Gastroesophageal sphincter (tissue), 4 donors: ENCODE data around the gene STAT4. TPM values are rescaled to one million over a fixed set of nuclear protein-coding genes. Genes with fewer than 3 reads are reported as not detected.

ENCODE experiments used
- ATAC-seq: fragments of 150-250 bp; one replicate; pipeline ENCODE4 v1.9.1; 2016; ENCODE audit warnings: mild to moderate bottlenecking, moderate library complexity
- H3K27ac ChIP-seq, 4 donors: fragments of 200-600 bp; sonication (generic) in 3 of 4; 1 replicate in 3 of 4; 2 replicates in 1 of 4; pipeline ENCODE4 v1.5.1; 2016 to 2019
- H3K27me3 ChIP-seq: fragments of 200-600 bp; sonication (generic); one replicate; pipeline ENCODE4 v1.5.1; 2019
- H3K36me3 ChIP-seq, 2 donors: fragments of 200-600 bp; sonication (generic); one replicate each; pipeline ENCODE4 v1.5.1; 2019; ENCODE audit warnings: control low read depth in 1 of 2
- H3K4me1 ChIP-seq, 3 donors: fragments of 200-600 bp; sonication (generic); 1 replicate in 2 of 3; 2 replicates in 1 of 3; pipeline ENCODE4 v1.5.1; 2016 to 2019; ENCODE audit warnings: control low read depth in 2 of 3
- H3K4me3 ChIP-seq, 2 donors: fragments of 200-600 bp; sonication (generic); one replicate each; pipeline ENCODE4 v1.5.1; 2019; ENCODE audit warnings: mild to moderate bottlenecking in 1 of 2, moderate library complexity in 1 of 2
- H3K9me3 ChIP-seq, 3 donors: fragments of 200-600 bp; sonication (generic); one replicate each; pipeline ENCODE4 v1.5.1; 2017 to 2019; ENCODE audit warnings: control low read depth in 2 of 3
- CTCF ChIP-seq, 4 experiments: fragments of 200-600 bp in 2 of 4; fragments of 450-650 bp in 2 of 4; sonication (generic) in 1 of 4; IDR thresholded peaks; one replicate each; pipeline ENCODE4 v1.5.1; 2017 to 2019; ENCODE audit warnings: antibody characterized with exemption in 4 of 4, mild to moderate bottlenecking in 2 of 4, moderate library complexity in 2 of 4
- EP300 ChIP-seq: sonication (generic); formaldehyde crosslinking; IDR thresholded peaks from one replicate; pipeline ENCODE4 v1.6.1; 2017; ENCODE audit warnings: antibody characterized with exemption, mild to moderate bottlenecking
- POLR2A ChIP-seq, 2 donors: fragments of 450-650 bp; IDR thresholded peaks; one replicate each; pipeline ENCODE4 v1.6.1; 2017; ENCODE audit warnings: antibody characterized with exemption in 2 of 2, mild to moderate bottlenecking in 2 of 2, moderate library complexity in 1 of 2
- POLR2AphosphoS5 ChIP-seq: sonication (generic); formaldehyde crosslinking; IDR thresholded peaks from one replicate; pipeline ENCODE4 v1.6.1; 2017; ENCODE audit warnings: antibody characterized with exemption
- WGBS, 2 donors: methylation state at CpG; one replicate each; pipeline ENCODE4 v1.1.5; 2018; ENCODE audit warnings: low coverage in 1 of 2; 5-methylcytosine and 5-hydroxymethylcytosine counted together
- total RNA-seq, 4 donors: library from RNA; depleted of rRNA; stranded (reverse); fragments of >200 nt; gene quantifications; one replicate each; pipeline ENCODE4 v1.1.0, GENCODE V29; 2016

The STAT4 gene
- total RNA-seq, 4 donors from 2014 or later, result 0.39 to 4.8 (median 1.9) TPM

- H3K27ac ChIP-seq, result no peak overlapping the region
- ATAC-seq, result no peak
- WGBS, 2 donors, result 97% methylated on average over 3 of the region's 3 CpGs
- H3K4me3 ChIP-seq, result no peak overlapping the region
- H3K27me3 ChIP-seq, result no peaks in the 10 kb centered on the region
- no peak for TF ChIP-seq EP300
- no peak for TF ChIP-seq POLR2AphosphoS5
- TF ChIP-seq POLR2A (IDR thresholded peaks at IDR 0.05), result no peak
- TF ChIP-seq CTCF (IDR thresholded peaks at IDR 0.05), result no peak
- H3K9me3 ChIP-seq, result no peaks in the 10 kb centered on the region
- H3K36me3 ChIP-seq, result no peaks in the 10 kb centered on the region
- H3K4me1 ChIP-seq, result no peaks in the 10 kb centered on the region
Measured at GRCh38 chr2:191083540-191083939, 67.3 kb downstream of the STAT4 start.

- no peak for ATAC-seq
- Histone ChIP-seq H3K27ac (no peak overlapping the region), H3K9me3 (no peaks in the 10 kb centered on the region), H3K4me1 (no peaks in the 10 kb centered on the region), H3K36me3 (no peaks in the 10 kb centered on the region), H3K27me3 (no peaks in the 10 kb centered on the region), H3K4me3 (no peak overlapping the region)
- TF ChIP-seq CTCF (IDR thresholded peaks at IDR 0.05), result no peak
- no peak for TF ChIP-seq POLR2A (IDR thresholded peaks at IDR 0.05)
- no peak for TF ChIP-seq EP300
- TF ChIP-seq POLR2AphosphoS5, result no peak
- WGBS, 2 donors, result 81 to 94% methylated on average over 2 of the region's 2 CpGs
Measured at GRCh38 chr2:191082321-191082720, 68.5 kb downstream of the STAT4 start.

GRCh38 chr2:191081411-191082155 lies 69.2 kb downstream of the STAT4 start:
- Histone ChIP-seq H3K9me3 (no peaks in the 10 kb centered on the region), H3K27ac (no peak overlapping the region), H3K27me3 (no peaks in the 10 kb centered on the region), H3K36me3 (no peaks in the 10 kb centered on the region), H3K4me1 (no peaks in the 10 kb centered on the region), H3K4me3 (no peak overlapping the region)
- 44 to 66% methylated on average over 3 of the region's 3 CpGs for WGBS, 2 donors
- TF ChIP-seq POLR2AphosphoS5 (no peak), POLR2A (IDR thresholded peaks at IDR 0.05) (no peak), CTCF (IDR thresholded peaks at IDR 0.05) (no peak), EP300 (no peak)
- ATAC-seq, result no peak

- no peak for ATAC-seq
- H3K27me3 ChIP-seq, result no peaks in the 10 kb centered on the region
- no peaks in the 10 kb centered on the region for H3K4me1 ChIP-seq
- 67 to 70% methylated on average over 3 of the region's 3 CpGs for WGBS, 2 donors
- no peaks in the 10 kb centered on the region for H3K9me3 ChIP-seq
- no peak overlapping the region for H3K4me3 ChIP-seq
- TF ChIP-seq EP300, result no peak
- TF ChIP-seq CTCF (IDR thresholded peaks at IDR 0.05), result no peak
- no peak for TF ChIP-seq POLR2A (IDR thresholded peaks at IDR 0.05)
- TF ChIP-seq POLR2AphosphoS5, result no peak
- H3K27ac ChIP-seq, result no peak overlapping the region
- no peaks in the 10 kb centered on the region for H3K36me3 ChIP-seq
Measured at GRCh38 chr2:191078165-191078867, 72.5 kb downstream of the STAT4 start.

- peaks cover 0 to 11% (median 4%) of the 10 kb centered on the region in 3 donors for H3K4me1 ChIP-seq
- no peak overlapping the region for H3K27ac ChIP-seq
- no peaks in the 10 kb centered on the region for H3K9me3 ChIP-seq
- H3K27me3 ChIP-seq, result no peaks in the 10 kb centered on the region
- TF ChIP-seq POLR2A (IDR thresholded peaks at IDR 0.05) (no peak), POLR2AphosphoS5 (no peak), CTCF (IDR thresholded peaks at IDR 0.05) (no peak)
- WGBS, 2 donors, result 50 to 67% methylated on average over 1 of the region's 1 CpG
- ATAC-seq, result no peak
- no peaks in the 10 kb centered on the region for H3K36me3 ChIP-seq
- H3K4me3 ChIP-seq, result no peak overlapping the region
Measured at GRCh38 chr2:191070276-191070675, 80.5 kb downstream of the STAT4 start.
